GM19351 (cell line): ENCODE results near the gene FUBP3.
"Not testable (repeated sequence)": the region's sequence is repeated elsewhere in the genome, so short reads cannot be mapped to it uniquely, and the experiment has no call there.

Source experiments
- ATAC-seq: cut with Tn5 transposase; IDR thresholded peaks from one replicate; pipeline ENCODE4 v1.9.1; 2021; ENCODE audit warnings: mild to moderate bottlenecking, moderate library complexity; ENCODE audit not compliant: unreplicated experiment

Gene FUBP3

GRCh38 chr9:130680836-130681768 is 101.7 kb downstream of the FUBP3 start:
- ATAC-seq: peak; percentile 59

- ATAC-seq: peak; percentile 22
Observed at GRCh38 chr9:130681769-130682420, 102.5 kb downstream of the FUBP3 start.

DNA sequence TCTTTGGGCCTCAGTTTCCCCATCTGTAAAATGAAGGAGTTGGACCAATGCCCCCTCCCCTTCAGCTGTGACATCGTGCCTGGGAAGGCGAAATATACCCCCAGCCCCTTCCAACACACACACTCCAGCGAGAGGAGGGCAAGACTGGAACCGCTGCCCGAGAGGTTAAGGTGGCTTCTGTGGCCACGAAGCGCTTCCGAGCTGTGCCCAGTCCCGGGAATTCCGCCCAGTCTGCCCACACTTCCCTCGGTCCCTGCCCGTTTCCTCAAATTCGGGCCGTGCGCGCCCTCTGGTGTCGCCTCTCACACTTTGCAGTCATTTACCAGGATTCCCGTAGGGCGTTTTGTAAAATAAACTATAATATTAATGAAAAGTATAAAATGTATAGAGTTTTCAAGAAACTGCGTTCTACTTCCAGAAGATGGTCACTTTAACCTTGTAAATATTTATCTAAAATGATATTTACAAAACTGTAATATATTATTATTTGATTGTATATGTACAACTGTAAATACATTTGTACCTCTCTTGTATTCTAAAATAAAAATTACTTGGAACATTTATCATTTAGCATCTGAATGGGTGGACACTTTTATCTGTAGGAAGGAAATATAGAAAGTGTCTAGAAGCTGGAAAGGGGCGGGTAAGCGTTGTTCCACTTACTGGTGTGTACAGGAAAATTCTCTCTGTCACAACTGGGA is 103.2 kb downstream of the FUBP3 start:
- ATAC-seq: no peak

DNA sequence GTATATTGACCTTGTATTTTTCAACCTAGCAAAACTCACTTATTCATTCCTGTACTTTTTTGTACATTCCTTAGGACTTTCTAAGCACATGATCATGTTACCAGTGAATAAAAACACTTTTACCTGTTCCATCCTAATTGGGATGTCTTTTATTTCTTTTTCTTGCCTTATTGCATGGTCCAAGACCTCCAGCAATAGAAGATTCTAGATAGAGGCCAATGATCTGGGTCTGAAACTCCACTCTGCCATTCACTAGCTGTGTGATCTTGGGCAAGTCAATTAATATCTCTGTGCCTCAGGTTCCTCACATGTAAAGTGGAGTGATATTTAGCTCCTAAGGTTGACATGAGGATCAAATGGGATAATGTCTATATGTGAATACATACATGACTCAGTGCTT is 105.7 kb downstream of the FUBP3 start:
- ATAC-seq: no peak

- ATAC-seq: not testable (repeated sequence)
Observed at GRCh38 chr9:130685945-130686344, 106.6 kb downstream of the FUBP3 start.

DNA sequence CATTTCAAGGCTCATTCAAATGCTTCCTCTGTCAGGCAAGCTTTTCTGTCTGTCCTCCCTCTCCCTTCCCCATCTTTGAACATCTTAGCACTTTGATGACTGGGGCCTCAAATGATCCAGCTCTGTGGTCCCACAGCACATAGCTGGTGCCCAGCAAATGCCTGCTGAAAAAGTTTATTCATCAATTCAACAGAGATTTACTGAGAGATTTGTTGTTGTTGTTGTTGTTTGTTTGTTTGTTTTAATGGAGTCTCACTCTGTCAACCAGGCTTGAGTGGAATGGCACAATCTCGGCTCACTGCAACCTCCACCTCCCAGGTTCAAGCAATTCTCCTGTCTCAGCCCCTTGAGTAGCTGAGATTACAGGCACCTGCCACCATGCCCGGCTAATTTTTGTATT is 108.2 kb downstream of the FUBP3 start:
- ATAC-seq: no peak
